HG02610 (cell line): ENCODE results near the gene GAPVD1.
"Not testable (repeated sequence)": the region's sequence is repeated elsewhere in the genome, so short reads cannot be mapped to it uniquely, and the experiment has no call there.

Experiments
- ATAC-seq: cut with Tn5 transposase; IDR thresholded peaks from one replicate; pipeline ENCODE4 v1.9.1; 2021; ENCODE audit warnings: mild to moderate bottlenecking, moderate library complexity; ENCODE audit not compliant: unreplicated experiment

Gene GAPVD1

GRCh38 chr9:125243792-125244260 lies 17.8 kb upstream of the GAPVD1 start:
- no peak for ATAC-seq

- no peak for ATAC-seq
These were observed 15.4 kb upstream of the GAPVD1 start for GRCh38 chr9:125246261-125246667.

GRCh38 chr9:125254231-125254630 lies 7.4 kb upstream of the GAPVD1 start:
- ATAC-seq: no peak

- no peak for ATAC-seq
These were observed 5.7 kb upstream of the GAPVD1 start for GRCh38 chr9:125255781-125256391.

GRCh38 chr9:125258160-125258785 lies 3.4 kb upstream of the GAPVD1 start:
- no peak for ATAC-seq

GRCh38 chr9:125258832-125259534 lies 2.6 kb upstream of the GAPVD1 start:
- ATAC-seq: no peak

- ATAC-seq: no peak
These were observed 1.1 kb upstream of the GAPVD1 start for GRCh38 chr9:125260561-125260960.

GRCh38 chr9:125262294-125262991 lies 817 bp downstream of the GAPVD1 start:
- no peak for ATAC-seq

GRCh38 chr9:125264068-125264467 lies 2.4 kb downstream of the GAPVD1 start:
- ATAC-seq: not testable (repeated sequence)

- no peak for ATAC-seq
These were observed 6.9 kb downstream of the GAPVD1 start for GRCh38 chr9:125268394-125269013.

- ATAC-seq: no peak
These were observed 7.4 kb downstream of the GAPVD1 start for GRCh38 chr9:125269014-125269397.

GRCh38 chr9:125271081-125271480 lies 9.5 kb downstream of the GAPVD1 start:
- no peak for ATAC-seq

- ATAC-seq: no peak
These were observed 11.1 kb downstream of the GAPVD1 start for GRCh38 chr9:125272697-125273096.

GRCh38 chr9:125276771-125277170 lies 15.1 kb downstream of the GAPVD1 start:
- no peak for ATAC-seq

GRCh38 chr9:125277411-125277810 lies 15.8 kb downstream of the GAPVD1 start:
- no peak for ATAC-seq

- ATAC-seq: no peak
These were observed 19.3 kb downstream of the GAPVD1 start for GRCh38 chr9:125280945-125281344.

GRCh38 chr9:125284855-125285254 lies 23.2 kb downstream of the GAPVD1 start:
- ATAC-seq: no peak

GRCh38 chr9:125286935-125287433 lies 25.4 kb downstream of the GAPVD1 start:
- not testable (repeated sequence) for ATAC-seq

- ATAC-seq: no peak
These were observed 31.5 kb downstream of the GAPVD1 start for GRCh38 chr9:125293134-125293533.

- no peak for ATAC-seq
These were observed 34.0 kb downstream of the GAPVD1 start for GRCh38 chr9:125295657-125296056.

GRCh38 chr9:125296843-125297372 lies 35.3 kb downstream of the GAPVD1 start:
- no peak for ATAC-seq
